ENCODE data around the gene TP53I3. TPM values are rescaled to one million over a fixed set of nuclear protein-coding genes. Genes with fewer than 3 reads are reported as not detected.

TP53I3 gene, protein sequence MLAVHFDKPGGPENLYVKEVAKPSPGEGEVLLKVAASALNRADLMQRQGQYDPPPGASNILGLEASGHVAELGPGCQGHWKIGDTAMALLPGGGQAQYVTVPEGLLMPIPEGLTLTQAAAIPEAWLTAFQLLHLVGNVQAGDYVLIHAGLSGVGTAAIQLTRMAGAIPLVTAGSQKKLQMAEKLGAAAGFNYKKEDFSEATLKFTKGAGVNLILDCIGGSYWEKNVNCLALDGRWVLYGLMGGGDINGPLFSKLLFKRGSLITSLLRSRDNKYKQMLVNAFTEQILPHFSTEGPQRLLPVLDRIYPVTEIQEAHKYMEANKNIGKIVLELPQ
- 10 to 100 TPM in 3 of 6 experiments, 1 to 10 TPM in 3; 5.2 to 20.4 (median 9.6) TPM for total RNA-seq
- long read RNA-seq, partial matches to known transcripts, result 0 of 3 reads
- long read RNA-seq, other reads (novel, unspliced or antisense), result 1 of 3 reads

DNA sequence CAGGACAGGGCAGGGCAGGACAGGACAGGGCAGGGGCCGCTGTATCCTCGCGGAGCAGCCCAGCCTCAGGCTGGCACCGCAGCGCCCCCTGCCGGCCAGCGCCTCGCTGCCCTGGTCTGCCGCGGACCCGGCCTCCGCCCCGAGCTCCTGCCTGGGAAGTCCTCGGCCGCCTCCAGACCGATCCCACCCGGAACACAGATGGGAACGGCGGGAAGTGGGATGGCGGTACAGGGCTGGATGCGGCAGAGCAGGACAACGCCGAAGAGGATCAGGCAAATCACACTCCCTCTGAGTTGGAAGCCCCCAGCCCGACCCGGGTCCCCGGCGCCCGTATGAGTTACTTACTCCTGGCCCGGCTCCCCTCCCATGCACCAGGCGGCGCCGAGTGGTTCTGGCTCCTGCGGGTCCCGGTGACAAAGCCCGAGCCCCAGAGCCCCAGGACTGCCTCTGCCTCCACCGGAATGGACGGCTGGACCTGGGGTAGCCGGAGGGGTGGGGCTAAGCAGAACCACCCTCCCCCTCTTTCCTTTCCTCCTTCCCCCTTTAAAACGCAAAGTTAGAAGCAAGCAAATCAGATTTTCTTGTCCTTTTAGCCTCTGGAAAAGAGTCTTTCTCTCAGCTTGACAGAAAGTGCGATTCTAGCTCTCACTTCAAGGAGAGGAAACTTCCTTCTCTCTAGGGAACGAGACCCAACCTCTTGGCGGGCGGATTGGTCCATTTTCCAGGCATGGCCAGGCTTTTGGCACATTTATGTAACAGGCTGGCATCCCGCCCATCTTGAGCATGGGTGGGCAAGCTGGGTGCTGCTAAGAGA is at the start of gene TP53I3:
TP53I3 (minus strand) TSS at position 449 of the 814 bp plus-strand sequence. CDS start 508 bp downstream, outside the sequence.
- Histone ChIP-seq H3K27me3 (no peaks in the 10 kb centered on the region), H3K27ac (peak within 1 kb of the TSS; percentile 52 to 81 (median 72)), H3K4me3 (peak within 1 kb of the TSS; percentile 59 to 70 (median 63)), H3K4me1 (peaks cover 0 to 8% (median 0%) of the 10 kb centered on the region in 4 donors), H3K36me3 (no peaks in the 10 kb centered on the region), H3K9me3 (no peaks in the 10 kb centered on the region)
- TF ChIP-seq, protein P1, sequence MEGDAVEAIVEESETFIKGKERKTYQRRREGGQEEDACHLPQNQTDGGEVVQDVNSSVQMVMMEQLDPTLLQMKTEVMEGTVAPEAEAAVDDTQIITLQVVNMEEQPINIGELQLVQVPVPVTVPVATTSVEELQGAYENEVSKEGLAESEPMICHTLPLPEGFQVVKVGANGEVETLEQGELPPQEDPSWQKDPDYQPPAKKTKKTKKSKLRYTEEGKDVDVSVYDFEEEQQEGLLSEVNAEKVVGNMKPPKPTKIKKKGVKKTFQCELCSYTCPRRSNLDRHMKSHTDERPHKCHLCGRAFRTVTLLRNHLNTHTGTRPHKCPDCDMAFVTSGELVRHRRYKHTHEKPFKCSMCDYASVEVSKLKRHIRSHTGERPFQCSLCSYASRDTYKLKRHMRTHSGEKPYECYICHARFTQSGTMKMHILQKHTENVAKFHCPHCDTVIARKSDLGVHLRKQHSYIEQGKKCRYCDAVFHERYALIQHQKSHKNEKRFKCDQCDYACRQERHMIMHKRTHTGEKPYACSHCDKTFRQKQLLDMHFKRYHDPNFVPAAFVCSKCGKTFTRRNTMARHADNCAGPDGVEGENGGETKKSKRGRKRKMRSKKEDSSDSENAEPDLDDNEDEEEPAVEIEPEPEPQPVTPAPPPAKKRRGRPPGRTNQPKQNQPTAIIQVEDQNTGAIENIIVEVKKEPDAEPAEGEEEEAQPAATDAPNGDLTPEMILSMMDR (IDR thresholded peaks at IDR 0.05), result peak; percentile 97 to 98 (median 98)
- TF ChIP-seq POLR2A (IDR thresholded peaks at IDR 0.05), result peak; percentile 82
- intact Hi-C loops (cut with DNase I), result no loop called here
- ATAC-seq (peak; percentile 91 to 97 (median 96)), DNase-seq (peak; percentile 94 to 95 (median 94))
- WGBS (ENCODE audit: insufficient coverage, low coverage, low lambda C conversion rate, missing lambda C conversion rate), result 0% methylated on average over 8 of the region's 44 CpGs

DNA sequence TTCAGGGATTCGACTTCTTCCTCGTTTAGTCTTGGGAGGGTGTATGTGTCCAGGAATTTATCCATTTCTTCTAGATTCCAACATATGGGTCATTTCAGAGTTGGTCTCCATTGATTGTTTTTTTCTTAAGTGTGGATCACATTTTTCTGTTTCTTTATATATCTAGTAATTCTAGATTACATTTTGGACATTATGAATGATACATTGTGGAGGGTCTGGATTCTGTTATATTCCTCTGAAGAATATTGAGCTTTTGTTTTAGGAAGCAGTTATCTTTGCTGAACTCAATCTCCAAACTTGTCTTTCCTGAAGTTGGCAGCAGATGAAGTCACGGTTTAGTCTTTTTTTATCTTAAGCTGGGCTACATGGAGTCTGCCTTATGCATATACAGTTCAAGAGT is 47.9 kb upstream of the TP53I3 start:
- H3K36me3 ChIP-seq, result no peaks in the 10 kb centered on the region
- TF ChIP-seq, protein P1 (IDR thresholded peaks at IDR 0.05), result no peak
- no peak for TF ChIP-seq POLR2A (IDR thresholded peaks at IDR 0.05)
- H3K27ac ChIP-seq, result no peak overlapping the region
- ATAC-seq (no peak), DNase-seq (no peak)
- WGBS (ENCODE audit: insufficient coverage, low coverage, low lambda C conversion rate, missing lambda C conversion rate), result 100% methylated on average over 3 of the region's 3 CpGs
- H3K27me3 ChIP-seq, result no peaks in the 10 kb centered on the region
- H3K4me1 ChIP-seq, result no peaks in the 10 kb centered on the region
- no peak overlapping the region for H3K4me3 ChIP-seq
- H3K9me3 ChIP-seq, result no peaks in the 10 kb centered on the region
- intact Hi-C loops (cut with DNase I), result no loop called here

DNA sequence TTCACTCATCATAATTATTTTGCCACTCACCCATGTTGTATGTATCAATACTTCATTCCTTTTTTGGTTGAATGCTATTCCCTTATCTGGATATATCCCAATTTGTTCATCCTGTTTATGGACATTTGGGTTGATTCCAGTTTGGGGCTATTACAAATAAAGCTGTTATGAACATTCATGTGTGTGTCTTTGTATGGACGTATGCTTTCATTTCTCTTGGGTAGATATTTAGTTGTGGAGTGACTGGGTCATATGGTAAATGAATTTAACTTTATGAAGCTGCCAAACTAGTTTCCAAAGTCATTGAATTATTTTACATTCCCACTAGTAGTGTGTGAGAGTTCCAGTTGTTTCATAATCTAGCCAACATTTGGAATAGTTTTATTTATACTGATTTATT is 41.3 kb upstream of the TP53I3 start:
- 25% methylated on average over 1 of the region's 1 CpG for WGBS (ENCODE audit: insufficient coverage, low coverage, low lambda C conversion rate, missing lambda C conversion rate)

DNA sequence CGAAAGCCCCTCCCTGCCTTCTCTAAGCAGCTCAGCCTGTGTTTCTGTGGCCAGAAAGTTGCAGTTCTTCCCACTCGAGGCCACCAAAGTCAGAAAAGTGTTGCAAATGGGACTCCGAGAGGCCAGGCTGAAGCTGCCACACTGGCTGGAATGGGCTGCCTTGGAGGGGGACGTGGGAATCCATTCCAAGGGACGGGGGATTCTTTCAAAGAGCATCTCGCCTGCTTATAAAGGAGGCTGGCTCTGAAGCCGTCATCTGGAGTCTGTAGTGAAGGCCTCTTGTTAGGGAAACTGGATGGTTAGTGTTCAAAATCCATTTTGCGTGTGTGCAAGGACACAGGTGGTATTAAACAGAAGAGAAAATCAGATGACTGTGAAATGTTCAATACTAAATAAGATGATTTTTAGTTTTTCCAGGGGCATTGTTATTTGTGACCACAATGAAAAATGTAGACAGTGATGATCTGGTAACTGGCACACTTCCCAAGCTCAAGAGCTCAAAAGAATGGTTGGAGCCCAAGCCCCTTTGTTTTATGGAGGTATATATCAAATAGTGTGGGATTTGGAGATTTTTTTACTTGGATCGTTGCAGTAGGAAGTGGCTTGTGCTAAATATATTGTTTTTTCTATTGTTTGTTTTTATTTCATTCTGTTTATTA is 39.4 kb upstream of the TP53I3 start:
- peak overlapping the region; percentile 53 to 74 (median 73) for H3K4me3 ChIP-seq
- intact Hi-C loops (cut with DNase I), result no loop called here
- ATAC-seq, result peak in 1 of 4 donors; percentile 3
- no peaks in the 10 kb centered on the region for H3K27me3 ChIP-seq
- no peak for DNase-seq
- no peaks in the 10 kb centered on the region for H3K9me3 ChIP-seq
- no peak for TF ChIP-seq POLR2A (IDR thresholded peaks at IDR 0.05)
- TF ChIP-seq, protein P1 (IDR thresholded peaks at IDR 0.05), result no peak
- peak overlapping the region; percentile 65 to 72 (median 68) for H3K27ac ChIP-seq
- no peaks in the 10 kb centered on the region for H3K36me3 ChIP-seq
- 31% methylated on average over 8 of the region's 9 CpGs for WGBS (ENCODE audit: insufficient coverage, low coverage, low lambda C conversion rate, missing lambda C conversion rate)
- H3K4me1 ChIP-seq, result no peaks in the 10 kb centered on the region

More for the DNA sequence above, 41.3 kb upstream of the TP53I3 start:
- H3K36me3 ChIP-seq, result no peaks in the 10 kb centered on the region
- no peaks in the 10 kb centered on the region for H3K9me3 ChIP-seq
- H3K27ac ChIP-seq, result no peak overlapping the region
- H3K4me1 ChIP-seq, result no peaks in the 10 kb centered on the region
- DNase-seq, result no peak
- TF ChIP-seq POLR2A (IDR thresholded peaks at IDR 0.05), result no peak
- TF ChIP-seq, protein P1 (IDR thresholded peaks at IDR 0.05), result no peak
- no peaks in the 10 kb centered on the region for H3K27me3 ChIP-seq
- intact Hi-C loops (cut with DNase I), result no loop called here
- no peak for ATAC-seq
- no peak overlapping the region for H3K4me3 ChIP-seq
